ENCODE measurements around the gene PARD6A.
"Not testable (repeated sequence)": the region's sequence is repeated elsewhere in the genome, so short reads cannot be mapped to it uniquely, and the experiment has no call there.

Gene PARD6A

DNA sequence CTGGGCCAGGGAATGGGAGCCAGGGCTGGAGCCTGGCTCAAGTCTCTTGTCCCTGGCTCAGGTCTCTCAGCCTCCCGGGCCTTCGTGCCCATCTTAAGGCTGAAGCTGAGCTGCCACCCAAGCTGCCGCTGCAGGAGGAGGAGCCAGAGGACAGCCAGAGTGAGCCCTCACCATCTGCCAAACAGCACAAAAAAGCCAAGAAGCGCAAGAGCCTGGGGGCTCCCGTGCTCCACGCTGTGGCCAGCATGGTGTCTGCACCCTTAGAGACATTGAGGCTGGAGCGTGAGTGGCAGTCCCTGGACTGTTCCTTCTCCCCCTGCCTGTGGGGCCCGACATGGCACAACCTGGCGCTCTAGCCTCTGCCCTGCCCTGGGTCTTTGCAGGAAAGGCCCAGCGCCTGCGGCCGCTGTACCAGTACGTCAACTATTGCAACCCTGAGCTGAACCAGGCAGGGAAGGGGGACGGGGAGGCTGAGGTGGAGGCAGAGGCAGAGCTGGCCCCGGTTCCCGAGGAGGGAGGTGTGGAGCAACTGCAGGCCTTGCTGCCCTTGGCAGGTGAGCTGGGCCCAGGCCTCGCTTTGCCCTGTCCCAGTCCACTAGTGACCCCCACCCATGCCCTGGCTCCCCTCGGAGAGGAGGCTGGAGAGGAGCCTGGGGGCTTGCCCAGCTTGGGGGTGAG lies 7.2 kb downstream of the PARD6A start:
- peak; percentile 88 for DNase-seq

DNA sequence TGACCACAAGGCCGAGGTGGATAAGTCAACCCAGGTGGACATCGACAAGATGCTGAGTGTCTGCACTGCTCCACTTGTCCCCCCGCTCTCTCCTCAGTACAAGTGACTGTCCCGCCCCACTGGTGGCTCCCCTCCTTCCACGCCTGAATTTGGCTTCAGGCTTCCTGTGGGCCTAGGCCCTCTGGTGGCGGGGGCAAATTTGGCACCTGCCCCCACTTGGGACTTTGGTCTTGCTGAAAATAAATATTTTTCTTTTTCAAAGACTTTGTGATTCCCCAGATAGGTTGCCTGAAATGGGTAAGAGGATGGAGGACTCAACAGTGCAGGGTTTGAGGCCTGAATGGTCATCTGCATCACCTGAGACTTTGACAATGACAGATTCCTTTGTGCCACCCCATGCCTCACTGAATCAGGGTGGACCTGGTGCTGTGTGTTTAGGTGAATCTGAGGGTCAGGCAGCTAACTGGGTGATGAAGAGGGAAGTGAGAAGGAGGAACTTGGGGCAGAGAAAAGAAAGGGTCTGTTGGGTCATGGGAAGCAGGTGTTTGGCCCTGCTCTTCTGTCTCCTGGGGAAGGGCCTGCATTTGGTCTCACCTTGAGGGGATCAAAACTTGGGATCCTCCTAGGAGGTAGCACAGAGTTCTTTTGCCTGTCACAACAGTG lies 7.9 kb downstream of the PARD6A start:
- no peak for DNase-seq

DNA sequence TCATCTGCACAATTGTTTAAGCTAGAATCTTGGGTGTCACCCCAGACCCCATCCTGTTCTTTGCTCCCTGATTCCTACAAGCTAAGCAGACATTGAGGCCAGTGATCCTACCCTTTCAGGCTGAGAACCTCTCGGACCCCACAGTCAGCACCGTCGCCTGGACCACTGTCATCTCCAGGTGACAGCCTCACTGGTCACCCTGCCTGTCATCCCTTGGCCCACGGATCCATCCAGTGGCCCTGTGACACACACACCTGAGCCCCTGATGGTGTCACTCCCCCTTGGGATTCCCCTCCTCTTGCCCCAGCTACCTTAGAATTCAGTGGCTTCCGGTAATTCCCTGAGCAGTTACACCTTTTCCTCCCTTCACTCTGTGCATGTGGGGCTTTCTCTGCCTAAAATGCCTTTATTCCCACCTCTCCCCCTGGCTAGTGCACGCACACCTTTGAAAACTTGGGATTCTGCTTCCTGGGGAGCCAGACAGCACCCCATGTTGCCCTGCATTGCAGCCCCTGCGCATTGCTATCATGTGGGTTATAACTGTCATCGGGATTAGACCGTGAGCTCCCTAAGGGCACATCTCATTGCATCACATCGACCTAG lies 8.8 kb downstream of the PARD6A start:
- DNase-seq = no peak

DNA sequence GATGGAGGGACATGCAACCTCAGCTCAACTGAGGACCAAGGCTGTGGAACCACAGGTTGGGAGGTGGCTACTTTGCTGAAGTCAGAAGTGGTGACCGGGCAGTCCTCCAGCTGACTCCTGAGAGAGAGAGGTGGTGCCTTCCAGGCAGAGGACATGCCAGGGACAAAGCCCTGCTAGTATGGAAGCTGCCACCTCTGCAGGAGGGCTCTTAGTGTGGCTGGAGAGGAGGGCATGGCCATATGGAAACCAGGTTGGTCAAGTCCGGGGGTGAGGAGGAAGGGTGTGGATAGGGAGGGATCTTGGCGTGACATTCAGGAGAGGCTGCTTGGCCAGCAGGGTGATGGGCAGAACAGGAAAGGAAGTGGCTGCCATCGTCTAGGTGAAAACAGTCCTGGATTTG lies 11.5 kb downstream of the PARD6A start:
- no peak for DNase-seq

DNA sequence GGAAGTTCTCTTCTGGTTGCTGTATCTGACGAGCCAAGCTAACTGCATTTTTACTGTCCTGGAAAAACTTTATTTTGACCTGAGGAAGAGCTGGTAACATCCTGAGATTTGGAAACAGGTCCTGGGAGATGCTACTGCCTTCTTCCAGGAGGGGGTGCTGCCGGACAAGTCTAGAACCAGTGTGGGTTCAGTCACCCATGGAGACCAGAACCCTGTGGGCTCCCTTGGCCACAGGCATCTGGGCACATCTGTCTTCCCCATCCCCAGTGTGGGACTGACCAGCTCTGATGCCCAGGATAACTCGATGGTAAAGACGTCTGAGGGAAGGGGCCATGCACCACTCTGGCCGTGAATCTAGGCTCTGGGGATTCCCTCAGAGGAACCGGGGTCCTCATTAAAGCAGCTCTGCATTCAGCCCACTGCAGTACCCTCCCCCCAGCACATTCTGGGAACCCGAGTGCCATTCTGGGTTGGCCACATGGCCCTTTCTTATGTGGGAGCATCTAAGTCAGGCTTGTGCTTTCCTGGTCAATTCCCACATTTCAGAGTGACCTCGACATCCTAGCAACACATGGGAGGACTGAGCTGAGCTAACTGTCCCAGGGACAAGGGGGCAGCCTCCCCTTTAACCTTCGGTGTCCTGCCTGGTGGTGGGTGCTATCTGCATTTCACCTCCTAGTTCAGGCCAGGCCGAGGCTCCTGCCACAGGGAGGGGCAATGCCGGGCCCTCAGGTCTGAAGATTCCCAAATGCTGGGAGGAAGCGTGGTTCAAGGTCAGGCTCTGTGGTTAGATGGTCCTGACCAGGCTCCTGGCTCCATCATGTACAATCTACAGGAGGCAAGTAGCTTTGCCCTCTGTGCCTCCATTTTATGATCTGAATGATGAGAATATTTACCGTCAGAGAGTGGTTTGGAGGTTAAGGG lies 12.2 kb downstream of the PARD6A start:
- DNase-seq = peak; percentile 65

DNA sequence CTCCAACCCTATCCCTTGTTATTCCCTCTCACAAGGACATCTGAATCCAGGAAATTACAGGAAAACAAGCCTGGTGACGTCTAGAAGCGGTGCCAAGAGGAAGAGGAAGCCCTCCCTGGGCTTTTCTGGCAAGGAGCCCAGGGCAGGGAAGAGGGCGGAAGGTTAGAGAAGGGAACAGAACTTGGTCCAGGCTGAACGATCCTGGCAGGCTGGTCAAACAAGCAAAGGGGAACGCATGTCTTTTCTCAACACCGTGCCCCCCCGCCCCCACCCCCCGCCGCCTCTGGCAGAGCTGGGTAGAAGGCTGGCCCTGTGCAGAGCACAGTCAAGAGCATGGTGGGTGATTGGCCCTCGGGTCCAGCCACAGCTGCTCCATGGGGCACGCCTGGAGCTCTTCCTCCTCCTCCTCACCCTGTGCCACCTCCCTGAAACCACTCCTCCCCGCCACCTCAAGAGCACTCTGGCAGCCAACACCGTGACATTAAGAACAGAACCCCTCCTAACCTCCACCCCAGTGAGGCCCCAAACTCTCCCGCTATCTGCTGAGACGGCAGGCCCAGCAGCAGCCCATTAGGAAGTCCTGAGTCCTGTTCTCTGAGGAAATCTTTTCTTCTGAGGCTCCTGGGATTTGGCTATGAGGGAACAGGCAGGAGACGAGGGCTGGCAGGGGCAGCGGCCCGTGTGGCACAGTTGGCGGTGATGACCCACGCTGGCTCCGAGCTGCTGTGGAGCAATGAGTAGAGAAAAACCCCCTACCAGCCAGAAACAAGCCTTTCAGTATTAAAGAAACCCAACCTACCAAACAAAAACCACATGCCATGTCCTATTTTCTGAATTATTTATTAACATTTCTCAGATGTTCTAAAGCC lies 13.2 kb downstream of the PARD6A start:
- DNase-seq = no peak

DNA sequence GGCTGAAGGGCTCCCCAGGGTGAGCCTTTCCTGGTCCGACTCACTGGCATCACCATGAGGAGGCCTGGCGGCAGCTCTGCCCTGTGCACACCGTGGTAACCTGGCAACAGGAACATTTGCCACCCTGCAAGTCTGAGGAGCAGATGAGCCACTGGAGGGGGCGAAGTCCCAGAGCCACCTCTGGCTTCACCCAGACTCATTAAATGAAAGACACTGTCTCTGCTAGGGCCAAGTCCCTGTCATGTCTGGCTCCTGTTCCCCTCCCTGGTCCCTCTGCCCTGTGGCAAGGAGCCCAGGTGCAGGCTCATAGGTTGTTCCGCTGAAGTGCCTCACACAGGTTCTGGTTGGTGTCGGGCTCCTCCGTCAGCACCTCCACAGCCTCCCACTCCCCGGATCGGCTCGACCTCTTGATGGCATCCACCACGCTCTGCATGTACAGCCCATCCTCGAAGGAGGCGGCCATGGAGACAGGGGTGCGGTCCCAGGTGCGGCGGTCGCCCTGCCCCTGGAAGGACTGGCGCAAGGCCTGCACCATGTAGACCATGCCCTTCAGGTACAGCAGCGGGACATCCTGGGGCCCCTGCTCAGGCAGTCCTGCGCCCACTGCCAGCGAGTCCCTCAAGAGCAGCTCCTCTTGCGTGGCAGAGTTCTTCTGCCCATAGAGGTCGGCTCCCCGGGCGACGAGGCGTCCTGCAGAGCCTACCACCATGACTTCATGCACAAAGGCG lies 14.3 kb downstream of the PARD6A start:
- no peak for DNase-seq

DNA sequence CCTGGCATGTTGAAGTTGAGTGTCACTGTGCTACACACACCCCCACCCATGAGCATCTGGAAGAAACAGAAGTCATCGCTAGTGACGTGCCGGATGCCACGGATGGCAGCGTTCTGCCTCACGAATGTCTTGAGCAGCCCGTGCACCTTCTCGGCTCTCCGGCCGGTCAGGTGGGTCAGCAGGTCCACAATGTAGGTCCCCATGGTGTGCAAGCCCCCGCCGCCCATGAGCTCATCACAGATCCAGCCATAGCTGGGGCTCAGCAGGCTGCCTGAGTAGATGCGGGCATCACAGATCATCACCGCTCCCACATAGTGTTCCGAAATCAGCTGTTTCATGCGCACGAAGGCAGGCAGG lies 14.8 kb downstream of the PARD6A start:
- no peak for DNase-seq

DNA sequence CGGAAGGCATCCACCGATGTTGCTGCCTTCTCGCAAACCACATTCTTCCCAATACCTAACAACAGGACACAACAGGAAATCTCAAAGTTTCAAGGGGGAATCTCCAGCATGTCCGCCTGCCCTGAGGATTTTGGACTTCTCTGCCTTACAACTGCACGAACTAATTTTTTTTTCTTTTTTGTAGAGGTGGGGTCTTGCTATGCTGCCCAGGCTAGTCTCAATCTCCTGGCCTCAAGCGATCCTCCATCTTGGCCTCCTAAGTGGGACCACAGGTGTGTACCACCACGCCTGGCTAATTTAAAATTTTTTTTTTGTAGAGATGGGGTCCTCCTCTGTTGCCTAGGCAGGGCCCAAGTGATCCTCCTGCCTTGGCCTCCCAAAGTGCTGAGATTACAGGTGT lies 15.2 kb downstream of the PARD6A start:
- no peak for DNase-seq

DNA sequence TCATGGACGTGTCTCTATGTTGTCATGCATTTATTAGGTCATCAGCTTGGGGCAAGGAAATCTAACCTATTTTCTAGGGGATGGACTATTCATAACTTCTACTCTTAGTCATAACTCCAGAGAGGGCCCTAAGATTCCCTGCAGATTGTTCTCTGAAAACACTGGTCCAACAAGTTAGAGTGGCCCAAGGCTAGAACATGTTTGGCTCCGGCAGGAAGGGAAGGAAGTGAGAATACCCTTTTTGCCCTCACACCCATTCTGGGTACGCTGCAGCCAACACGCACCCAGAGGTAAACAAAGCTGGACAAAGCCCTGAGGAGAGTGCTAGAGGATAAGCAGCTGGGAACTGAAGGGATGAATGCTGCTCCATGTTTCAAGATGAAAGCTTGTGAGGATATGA lies 15.8 kb downstream of the PARD6A start:
- DNase-seq = no peak

DNA sequence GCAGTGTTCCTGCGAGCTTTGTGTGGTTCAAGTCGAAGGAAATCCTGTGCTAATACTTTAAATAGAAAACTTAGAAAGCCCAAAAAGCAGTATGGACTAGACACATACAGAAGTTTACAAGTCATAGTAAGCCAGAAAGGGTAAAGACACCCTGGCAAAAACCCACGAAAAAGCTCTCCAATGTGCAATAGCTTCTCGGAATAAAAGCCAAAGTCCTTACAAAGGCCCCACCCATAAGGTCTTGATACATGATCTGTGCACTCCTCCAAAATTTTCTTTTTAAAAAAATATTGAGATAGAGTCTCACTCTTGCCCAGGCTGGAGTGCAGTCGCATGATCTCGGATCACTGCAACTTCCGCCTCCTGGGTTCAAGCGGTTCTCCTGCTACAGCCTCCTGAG lies 16.2 kb downstream of the PARD6A start:
- no peak for DNase-seq

DNA sequence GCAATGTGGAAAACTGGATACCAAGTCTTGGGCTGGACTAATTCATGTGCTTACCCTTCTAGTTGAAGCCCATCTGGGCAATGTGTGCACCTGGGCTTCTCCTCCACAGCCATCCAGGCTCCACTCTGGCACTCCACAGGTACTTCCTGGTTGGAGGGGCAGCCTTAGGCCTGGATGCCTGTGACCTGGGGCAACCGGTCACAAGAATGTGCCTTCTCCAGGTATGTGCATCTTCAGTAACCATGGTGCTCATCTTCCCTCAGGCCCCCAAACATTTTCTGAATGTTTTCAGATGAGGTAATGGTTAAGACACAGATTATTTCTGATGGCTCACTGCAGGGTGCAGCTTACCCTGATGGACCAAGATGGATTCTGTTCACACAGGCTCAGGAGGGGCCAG lies 17.0 kb downstream of the PARD6A start:
- DNase-seq = no peak

DNA sequence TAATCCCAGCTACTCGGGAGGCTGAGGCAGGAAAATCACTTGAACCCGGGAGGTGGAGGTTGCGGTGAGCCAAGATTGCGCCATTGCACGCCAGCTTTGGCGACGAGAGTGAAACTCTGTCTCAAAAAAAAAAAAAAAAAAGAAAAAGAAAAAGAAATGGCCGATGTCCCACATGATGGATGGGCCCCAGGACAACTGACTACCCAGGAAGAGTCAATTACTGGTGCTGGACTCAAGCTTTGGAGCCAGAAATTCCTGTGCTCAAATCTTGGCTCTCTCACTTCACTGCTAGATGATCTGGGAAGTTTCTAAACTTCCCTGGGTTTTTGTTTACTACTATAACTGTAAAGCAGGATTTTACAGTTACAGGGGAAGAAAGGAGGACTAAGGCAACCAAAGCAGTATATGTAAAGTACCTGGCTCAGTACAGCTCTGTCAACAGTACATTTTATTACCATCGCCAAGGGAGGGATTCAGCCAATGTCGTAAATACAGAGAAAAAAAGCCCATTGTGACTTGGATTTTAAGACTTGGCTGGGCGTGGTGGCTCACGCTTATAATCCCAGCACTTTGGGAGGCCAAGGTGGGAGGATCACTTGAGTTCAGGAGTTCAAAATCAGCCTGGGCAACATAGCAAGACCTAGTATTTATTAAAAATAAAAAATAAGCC lies 17.7 kb downstream of the PARD6A start:
- DNase-seq = no peak

DNA sequence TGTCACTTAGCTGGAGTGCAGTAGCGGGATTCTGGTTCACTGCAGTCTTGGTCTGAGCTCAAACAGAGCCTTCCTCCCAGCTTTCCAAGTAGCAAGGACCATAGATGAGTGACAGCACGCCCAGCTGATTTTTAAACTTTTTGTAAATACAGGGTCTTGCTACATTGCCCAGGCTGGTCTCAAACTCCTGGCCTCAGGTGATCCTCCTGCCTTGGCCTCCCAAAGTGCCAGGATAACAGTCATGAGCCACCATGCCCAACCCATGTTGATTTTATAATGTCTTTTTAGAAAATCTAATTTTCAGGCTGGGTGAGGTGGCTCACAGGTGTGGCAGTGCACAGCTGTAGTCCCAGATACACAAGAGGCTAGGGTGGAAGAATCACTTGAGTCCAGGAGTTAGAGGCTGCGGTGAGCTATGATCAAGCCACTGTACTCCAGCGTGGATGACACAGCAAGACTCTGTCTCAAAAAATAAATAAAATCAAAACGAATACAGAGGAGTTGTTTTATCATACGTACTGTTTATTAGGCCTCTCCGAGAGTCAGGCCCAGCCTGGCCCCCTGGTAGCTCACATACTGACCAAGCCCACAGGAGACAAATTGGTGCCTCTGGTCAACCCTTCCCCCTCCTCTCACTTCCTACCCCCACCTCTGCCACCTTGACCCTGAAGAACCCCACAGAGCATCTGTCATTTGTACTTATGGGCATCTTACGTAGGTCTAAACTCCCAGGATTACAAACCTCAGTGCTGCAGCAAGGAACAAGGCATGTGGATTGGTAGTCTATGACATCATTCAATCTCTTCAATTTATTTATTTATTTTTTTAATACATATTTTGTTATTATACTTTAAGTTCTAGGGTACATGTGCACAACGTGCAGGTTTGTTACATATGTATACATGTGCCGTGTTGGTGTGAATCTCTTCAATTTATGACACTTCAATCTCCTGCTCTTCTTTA lies 19.5 kb downstream of the PARD6A start:
- no peak for DNase-seq

DNA sequence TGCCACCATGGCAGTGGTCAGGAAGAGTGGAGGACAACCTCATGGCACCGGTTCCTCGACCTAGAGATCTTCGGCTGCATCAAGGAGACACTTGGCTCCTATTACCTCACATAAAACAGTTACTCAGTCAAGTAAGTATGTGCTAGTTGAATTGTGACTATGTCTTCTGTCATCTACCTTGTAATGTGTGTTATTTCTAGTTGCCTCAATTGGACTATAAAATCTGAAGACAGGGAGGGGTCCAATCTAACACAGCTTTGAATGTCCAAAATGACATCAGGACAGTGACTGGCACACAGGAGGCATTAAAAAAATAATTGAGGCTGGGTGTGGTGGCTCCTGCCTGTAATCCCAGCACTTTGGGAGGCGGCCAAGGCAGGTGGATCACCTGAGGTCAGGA lies 23.0 kb downstream of the PARD6A start:
- DNase-seq = no peak

DNA sequence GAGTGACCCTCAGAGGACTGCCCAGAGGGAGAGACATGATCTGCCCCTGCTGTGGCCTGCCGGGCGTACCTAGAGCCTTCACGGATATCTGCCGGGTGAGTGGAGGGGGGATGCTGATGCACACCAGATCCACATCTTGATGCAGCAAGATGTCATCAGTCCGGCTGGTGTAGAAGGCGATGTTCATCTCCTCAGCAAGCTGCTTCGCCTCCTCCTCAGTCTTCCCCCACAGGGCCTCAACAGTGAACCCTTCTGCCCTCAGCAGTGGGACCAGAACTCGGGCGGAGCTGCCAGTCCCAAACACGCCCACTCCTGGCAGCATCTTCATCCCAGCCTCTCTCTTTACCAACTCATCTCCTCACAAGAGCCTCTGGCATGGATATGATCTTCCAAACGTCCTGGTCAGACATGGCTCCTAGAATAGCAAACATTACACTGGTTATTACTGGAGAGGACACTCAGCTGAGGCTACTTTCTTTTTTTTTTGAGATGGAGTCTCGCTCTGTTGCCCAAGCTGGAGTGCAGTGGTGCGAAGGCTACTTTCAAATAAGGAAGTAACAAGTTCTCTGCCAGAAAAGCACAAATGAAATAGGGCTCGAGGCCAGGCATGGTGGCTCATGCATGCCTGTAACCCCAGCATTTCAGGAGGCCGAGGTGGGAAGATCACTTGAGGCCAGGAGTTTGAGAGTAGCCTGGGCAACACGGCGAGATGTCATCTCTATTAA lies 24.8 kb downstream of the PARD6A start:
- no peak for DNase-seq

DNA sequence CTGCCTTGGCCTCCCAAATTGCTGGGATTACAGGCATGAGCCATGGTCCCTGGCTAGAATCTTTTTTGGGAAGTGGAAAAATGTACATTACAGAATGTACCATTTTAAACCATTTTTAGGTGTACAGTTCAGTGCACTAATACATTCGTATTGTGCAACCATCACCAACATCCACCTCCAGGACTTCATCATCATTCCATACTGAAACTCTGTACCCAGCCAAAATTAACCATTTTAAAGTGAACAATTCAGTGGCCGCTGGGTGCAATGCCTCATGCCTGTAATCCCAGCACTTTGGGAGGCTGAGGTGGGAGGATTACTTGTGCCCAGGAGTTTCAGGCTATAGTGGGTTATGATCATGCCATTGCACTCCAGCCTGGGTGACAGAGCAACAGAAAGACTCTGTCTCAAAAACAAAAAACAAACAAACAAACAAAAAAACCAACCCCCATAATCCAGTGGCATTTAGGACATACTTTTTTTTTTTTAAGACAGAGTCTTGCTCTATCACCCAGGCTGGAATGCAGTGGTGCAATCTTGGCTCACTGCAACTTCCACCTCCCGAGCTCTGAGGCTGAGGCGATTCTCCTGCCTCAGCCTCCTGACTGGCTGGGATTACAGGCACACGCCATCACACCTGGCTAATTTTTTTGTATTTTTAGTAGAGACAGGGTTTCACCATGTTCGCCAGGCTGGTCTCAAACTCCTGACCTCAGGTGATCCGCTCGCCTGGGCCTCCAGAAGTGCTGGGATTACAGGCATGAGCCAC lies 32.9 kb downstream of the PARD6A start:
- DNase-seq = not testable (repeated sequence)

DNA sequence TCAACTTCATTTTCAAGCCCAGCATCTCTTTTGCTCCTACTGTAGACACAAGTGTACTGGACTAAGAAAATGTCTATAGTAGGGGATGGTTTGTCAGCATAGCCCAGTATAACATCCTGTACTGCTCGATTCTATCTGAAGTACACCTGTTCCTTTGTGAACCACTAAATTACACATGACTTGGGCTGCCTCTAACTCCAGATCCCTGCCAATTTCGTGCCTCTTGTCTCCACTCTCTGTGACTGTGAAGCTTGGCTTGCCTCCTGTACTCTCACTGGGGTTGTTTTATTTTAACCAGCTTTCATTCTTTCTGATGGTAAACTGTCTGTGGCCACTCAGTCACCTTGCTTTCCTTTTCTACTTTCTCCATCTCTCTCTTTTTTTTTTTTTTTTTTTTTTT lies 33.9 kb downstream of the PARD6A start:
- DNase-seq = no peak
